DMS53 (cell line): ENCODE measurements around the gene GUCY2D.
A peak's percentile ranks its signal among the peaks of the same experiment; 100 is the strongest.
"Not testable (repeated sequence)": the region's sequence is repeated elsewhere in the genome, so short reads cannot be mapped to it uniquely, and the experiment has no call there.

ENCODE experiments used
- DNase-seq: peaks from one replicate; lab custom pipeline; 2025; lab: John Stamatoyannopoulos, UW

GUCY2D gene

GRCh38 chr17:8001976-8002720 is at the start of gene GUCY2D:
Gene GUCY2D (plus strand): TSS chr17:8002615. CDS start chr17:8003048, 433 bp downstream.
- no peak for DNase-seq

- not testable (repeated sequence) for DNase-seq
Measured at GRCh38 chr17:7953266-7953665, 49.1 kb upstream of the GUCY2D start.

GRCh38 chr17:7955414-7956227 is 46.8 kb upstream of the GUCY2D start:
- no peak for DNase-seq

GRCh38 chr17:7956228-7956965 is 46.0 kb upstream of the GUCY2D start:
- no peak for DNase-seq

- no peak for DNase-seq
Measured at GRCh38 chr17:7959503-7960253, 42.7 kb upstream of the GUCY2D start.

GRCh38 chr17:7961421-7961820 is 41.0 kb upstream of the GUCY2D start:
- no peak for DNase-seq

GRCh38 chr17:7967751-7968150 is 34.7 kb upstream of the GUCY2D start:
- no peak for DNase-seq

GRCh38 chr17:7969433-7969832 is 33.0 kb upstream of the GUCY2D start:
- DNase-seq: no peak

GRCh38 chr17:7971651-7972050 is 30.8 kb upstream of the GUCY2D start:
- no peak for DNase-seq

GRCh38 chr17:7972131-7972785 is 30.2 kb upstream of the GUCY2D start:
- peak; percentile 22 for DNase-seq

- DNase-seq: no peak
Measured at GRCh38 chr17:7974638-7975131, 27.7 kb upstream of the GUCY2D start.

GRCh38 chr17:7977039-7977438 is 25.4 kb upstream of the GUCY2D start:
- no peak for DNase-seq

GRCh38 chr17:7977805-7978204 is 24.6 kb upstream of the GUCY2D start:
- DNase-seq: no peak

- DNase-seq: no peak
Measured at GRCh38 chr17:7982173-7982572, 20.2 kb upstream of the GUCY2D start.

GRCh38 chr17:7982666-7983065 is 19.7 kb upstream of the GUCY2D start:
- no peak for DNase-seq

- DNase-seq: no peak
Measured at GRCh38 chr17:7984904-7985303, 17.5 kb upstream of the GUCY2D start.

GRCh38 chr17:7987112-7987893 is 15.1 kb upstream of the GUCY2D start:
- no peak for DNase-seq

GRCh38 chr17:7988750-7989178 is 13.7 kb upstream of the GUCY2D start:
- peak; percentile 94 for DNase-seq

- DNase-seq: peak; percentile 93
Measured at GRCh38 chr17:7989781-7990655, 12.4 kb upstream of the GUCY2D start.
